Left lung (tissue), 10 donors: ENCODE measurements around the gene FBXL16. TPM values are rescaled to one million over a fixed set of nuclear protein-coding genes. Genes with fewer than 3 reads are reported as not detected.
"Not testable (repeated sequence)": the region's sequence is repeated elsewhere in the genome, so short reads cannot be mapped to it uniquely, and the experiment has no call there.

Experiments used
- ATAC-seq: fragments of 200-7000 bp; cut with Tn5 transposase; one replicate; pipeline ENCODE4 v1.9.1; 2020; ENCODE audit warnings: moderate library complexity
- DNase-seq, 4 donors: peaks; one replicate each; pipeline ENCODE4 v3.0.0-alpha.2; 2013 to 2020
- H3K27ac ChIP-seq, 2 donors: fragments of 200-600 bp; sonication (generic) in 1 of 2; one replicate each; pipeline versions ENCODE4 v1.5.0 to v1.8.0; 2020 to 2021
- H3K27me3 ChIP-seq, 2 donors: fragments of 200-600 bp; sonication (generic) in 1 of 2; one replicate each; pipeline versions ENCODE4 v1.5.0 to v1.8.0; 2020 to 2021
- H3K36me3 ChIP-seq, 2 donors: fragments of 200-600 bp; sonication (generic) in 1 of 2; one replicate each; pipeline versions ENCODE4 v1.5.0 to v1.8.0; 2020 to 2021
- H3K4me1 ChIP-seq, 2 donors: fragments of 200-600 bp; one replicate each; pipeline ENCODE4 v1.8.0; 2021
- H3K4me3 ChIP-seq, 2 donors: fragments of 200-600 bp; sonication (generic) in 1 of 2; one replicate each; pipeline versions ENCODE4 v1.5.0 to v1.8.0; 2020 to 2021; ENCODE audit warnings: mild to moderate bottlenecking in 1 of 2
- H3K9me3 ChIP-seq, 2 donors: fragments of 200-600 bp; sonication (generic) in 1 of 2; one replicate each; pipeline versions ENCODE4 v1.5.0 to v1.8.0; 2020 to 2021
- CTCF ChIP-seq, 2 donors: fragments of 200-600 bp; sonication (generic) in 1 of 2; IDR thresholded peaks; one replicate each; pipeline versions ENCODE4 v1.5.0 to v1.8.0; 2021; ENCODE audit warnings: antibody characterized with exemption in 2 of 2
- intact Hi-C, 2 donors: fragments of 100-400 bp; cut with DNase I; formaldehyde crosslinking; loops; one replicate each; pipeline versions ENCODE4 v1.11.2 to v1.14.2; 2022
- polyA plus RNA-seq, 6 donors: library from polyadenylated mRNA; unstranded; fragments of 120-200 nt; gene quantifications; one replicate each; pipeline ENCODE4 v1.2.1, GENCODE V29; 2013; ENCODE audit not compliant: insufficient read length in 6 of 6
- total RNA-seq, 2 donors: library from RNA; stranded (reverse); fragmentation: NEBNext Ultra II Directional; extraction: Animal tissue kit (Norgen Biotek cat#: 25700); gene quantifications; one replicate each; pipeline ENCODE4 v1.2.1, GENCODE V29; 2021
- donor health status: DM: no; HTN: yes; CAD: no.
- donor health status: DM: no; HTN: no; CAD: no.

FBXL16 gene
- total and polyA plus RNA-seq, 8 donors, result 0.48 to 5.7 (median 0.72) TPM

GRCh38 chr16:743794-744500 lies 38.3 kb upstream of the FBXL16 start:
- Histone ChIP-seq H3K27ac (no peak overlapping the region), H3K4me1 (peaks cover 11 to 18% of the 10 kb centered on the region in 2 donors), H3K4me3 (no peak overlapping the region), H3K36me3 (no peaks in the 10 kb centered on the region), H3K27me3 (peaks cover 0 to 18% of the 10 kb centered on the region in 2 donors), H3K9me3 (no peaks in the 10 kb centered on the region)
- DNase-seq, result peak in 1 of 4 donors; percentile 73
- intact Hi-C loops, result no loop called here
- no peak for TF ChIP-seq CTCF (IDR thresholded peaks at IDR 0.05)
- ATAC-seq, result no peak

- intact Hi-C loops, H3K9me3 ChIP-seq: not testable (repeated sequence)
Observed at GRCh38 chr16:742894-743293, 37.3 kb upstream of the FBXL16 start.

GRCh38 chr16:741986-742629 lies 36.5 kb upstream of the FBXL16 start:
- intact Hi-C loops, result no loop called here
- peaks cover 11 to 18% of the 10 kb centered on the region in 2 donors for H3K4me1 ChIP-seq

More at GRCh38 chr16:742894-743293, 37.3 kb upstream of the FBXL16 start:
- H3K4me3 ChIP-seq, DNase-seq, H3K36me3 ChIP-seq, ATAC-seq, H3K27ac ChIP-seq: not testable (repeated sequence)
- peaks cover 0 to 18% of the 10 kb centered on the region in 2 donors for H3K27me3 ChIP-seq
- peaks cover 11 to 18% of the 10 kb centered on the region in 2 donors for H3K4me1 ChIP-seq

GRCh38 chr16:740764-741505 lies 35.3 kb upstream of the FBXL16 start, which contains the start of gene CIAO3:
Gene CIAO3 (minus strand): TSS chr16:740997. CDS start chr16:740985, 12 bp downstream.
- H3K4me3 ChIP-seq, result peak within 1 kb of the TSS; percentile 83 to 90
- H3K27ac ChIP-seq, result peak within 1 kb of the TSS in 1 of 2 donors; percentile 51
- no peaks in the 10 kb centered on the region for H3K9me3 ChIP-seq
- peaks cover 0 to 18% of the 10 kb centered on the region in 2 donors for H3K27me3 ChIP-seq
- intact Hi-C loops, result no loop called here
- peak; percentile 88 to 94 for TF ChIP-seq CTCF (IDR thresholded peaks at IDR 0.05)
- ATAC-seq (peak; percentile 96), DNase-seq (peak; percentile 88 to 97 (median 90))
- H3K36me3 ChIP-seq, result peaks cover 0 to 22% of the 10 kb centered on the region in 2 donors
- H3K4me1 ChIP-seq, result peaks cover 11 to 18% of the 10 kb centered on the region in 2 donors

More at GRCh38 chr16:741986-742629, 36.5 kb upstream of the FBXL16 start:
- DNase-seq (peak in 1 of 4 donors; percentile 60), ATAC-seq (no peak)
- TF ChIP-seq CTCF (IDR thresholded peaks at IDR 0.05), result no peak
- Histone ChIP-seq H3K4me3 (no peak overlapping the region), H3K27ac (no peak overlapping the region), H3K27me3 (peaks cover 0 to 18% of the 10 kb centered on the region in 2 donors), H3K9me3 (no peaks in the 10 kb centered on the region), H3K36me3 (peaks cover 0 to 10% of the 10 kb centered on the region in 2 donors)

- peaks cover 11 to 18% of the 10 kb centered on the region in 2 donors for H3K4me1 ChIP-seq
- peak overlapping the region; percentile 83 to 90 for H3K4me3 ChIP-seq
- no peak for TF ChIP-seq CTCF (IDR thresholded peaks at IDR 0.05)
- DNase-seq (peak in 1 of 4 donors; percentile 85), ATAC-seq (peak; percentile 34)
- no peaks in the 10 kb centered on the region for H3K9me3 ChIP-seq
- intact Hi-C loops, result no loop called here
- H3K27ac ChIP-seq, result peak overlapping the region in 1 of 2 donors; percentile 51
- H3K36me3 ChIP-seq, result peaks cover 0 to 27% of the 10 kb centered on the region in 2 donors
- H3K27me3 ChIP-seq, result peaks cover 0 to 13% of the 10 kb centered on the region in 2 donors
Observed at GRCh38 chr16:740459-740763, 34.8 kb upstream of the FBXL16 start.
